GM13977 (cell line): Measurements from ENCODE around the gene ZNF678.

Source experiments
- DNase-seq: peaks from one replicate; pipeline ENCODE4 v3.0.0; 2012; ENCODE audit warnings: low spot score
- CTCF ChIP-seq: IDR thresholded peaks from 2 replicates; pipeline ENCODE4 v1.5.1; 2012; ENCODE audit warnings: mild to moderate bottlenecking, control low read depth; ENCODE audit not compliant: insufficient read depth; ENCODE audit errors: extremely low read depth, missing control alignments
- in situ Hi-C: fragments of 300-500 bp; cut with MboI; formaldehyde crosslinking; loops from one replicate; pipeline ENCODE4 v1.12.0; 2022; ENCODE audit warnings: low sequenced_read_pairs, low pct_unique_long_range_greater_than_20kb, mixed read lengths, inconsistent platforms; ENCODE audit not compliant: unreplicated experiment

Gene ZNF678

GRCh38 chr1:227541129-227541528, 22.2 kb upstream of the ZNF678 start:
- in situ Hi-C loops, result no loop called here
- TF ChIP-seq CTCF, result no peak
- DNase-seq, result no peak

- in situ Hi-C loops, result no loop called here
- no peak for TF ChIP-seq CTCF
- no peak for DNase-seq
These were observed 21.6 kb upstream of the ZNF678 start for GRCh38 chr1:227541796-227542152.

DNA sequence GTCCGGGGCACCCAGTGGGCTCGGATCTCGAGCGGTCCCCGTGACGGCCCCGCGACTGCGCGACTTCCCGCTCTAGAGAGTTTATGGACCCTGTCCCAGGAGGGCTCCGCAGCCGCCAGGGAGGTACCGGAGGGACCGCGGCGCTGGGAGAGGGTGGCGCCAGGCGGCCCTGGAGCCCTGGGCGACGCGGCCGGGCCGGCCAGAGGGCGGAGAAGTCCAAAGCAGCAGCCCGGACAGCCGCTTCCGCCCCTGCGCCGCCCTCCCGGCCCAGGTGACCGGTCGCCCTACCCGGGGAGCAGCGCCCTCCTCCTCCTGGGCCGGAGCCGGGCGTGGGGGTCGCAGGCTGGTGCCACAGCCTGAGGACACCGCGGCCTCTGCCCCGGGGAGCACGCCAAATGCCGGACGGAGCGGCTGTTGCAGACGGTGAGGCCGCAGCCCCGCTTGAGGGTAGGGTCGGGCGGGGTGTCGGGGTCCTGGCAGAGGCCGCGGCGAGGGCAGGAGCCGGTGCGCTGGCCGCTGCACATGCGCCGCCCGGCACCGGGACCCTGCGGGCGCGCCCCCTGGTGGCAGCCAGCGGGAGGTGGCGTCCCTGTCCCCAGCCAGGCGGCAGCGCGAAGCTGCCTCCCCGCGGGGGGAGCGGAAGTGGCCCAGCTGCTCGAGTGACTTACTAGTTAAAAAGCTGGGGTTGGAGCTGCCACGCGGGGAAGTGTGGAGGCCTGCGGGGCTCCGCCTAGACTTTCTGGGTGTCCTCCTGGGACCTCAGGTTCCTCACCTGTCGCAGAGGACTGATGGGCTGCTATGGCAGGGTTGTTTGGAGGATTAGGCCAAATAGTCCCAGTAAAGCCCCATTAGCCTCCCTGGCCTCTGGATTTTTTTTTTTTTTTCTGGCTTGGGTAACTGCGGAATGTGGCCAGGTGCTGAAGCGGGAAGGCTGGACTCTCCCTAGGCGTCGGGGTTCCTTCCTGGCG, 20.9 kb upstream of the ZNF678 start:
- peak; percentile 93 for DNase-seq
- TF ChIP-seq CTCF, result peak; percentile 98
- in situ Hi-C loops, result no loop called here

GRCh38 chr1:227543283-227544066, 19.9 kb upstream of the ZNF678 start:
- in situ Hi-C loops, result no loop called here
- DNase-seq, result no peak
- TF ChIP-seq CTCF, result no peak

DNA sequence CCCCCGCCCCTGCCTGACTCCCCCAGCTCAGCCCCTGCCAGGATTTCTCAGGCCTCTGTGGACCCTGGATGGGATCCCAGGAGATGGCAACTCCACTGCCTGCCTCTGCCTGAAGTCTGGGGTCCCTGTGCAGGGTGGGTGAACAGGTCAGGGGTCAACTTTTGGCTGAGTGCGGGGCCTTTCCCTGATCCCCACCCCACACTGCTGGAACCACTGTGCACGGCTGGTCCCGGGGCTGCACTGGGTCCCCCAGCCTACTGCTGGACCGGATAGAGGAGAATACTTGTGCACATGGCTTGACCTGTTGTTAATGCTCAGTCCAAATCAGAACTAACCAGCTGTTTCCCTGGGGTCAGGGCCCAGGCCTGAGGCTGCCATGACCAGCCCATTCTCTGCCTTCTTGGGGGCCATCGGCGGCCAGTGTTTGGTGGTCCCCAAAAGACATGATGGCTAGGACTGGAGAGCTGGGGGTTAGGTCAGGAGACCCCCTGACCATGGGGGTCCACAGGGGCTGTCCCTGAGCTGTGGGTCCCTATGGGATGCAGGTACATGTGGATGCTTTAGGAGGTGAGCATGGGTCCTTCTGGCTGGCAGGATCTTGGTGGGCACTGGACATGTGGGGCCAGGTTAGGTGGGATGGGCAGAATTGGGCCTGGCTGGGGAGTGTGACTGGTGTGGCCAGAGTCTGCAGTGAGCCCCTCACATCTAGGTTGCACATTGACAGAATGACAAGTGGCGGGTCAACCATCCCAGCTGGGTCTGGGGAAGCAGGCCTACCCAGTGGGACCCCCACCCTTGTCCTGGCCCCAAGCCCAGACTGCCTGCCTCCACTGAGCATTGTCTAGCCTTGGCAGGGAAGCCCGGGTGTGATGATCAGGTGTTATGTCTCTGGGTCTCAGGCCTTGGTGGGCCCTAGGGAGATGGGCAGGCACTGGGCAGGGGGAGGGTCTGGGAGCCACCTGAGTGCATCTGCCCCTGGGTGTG, 19.0 kb upstream of the ZNF678 start:
- DNase-seq, result no peak
- no peak for TF ChIP-seq CTCF

DNA sequence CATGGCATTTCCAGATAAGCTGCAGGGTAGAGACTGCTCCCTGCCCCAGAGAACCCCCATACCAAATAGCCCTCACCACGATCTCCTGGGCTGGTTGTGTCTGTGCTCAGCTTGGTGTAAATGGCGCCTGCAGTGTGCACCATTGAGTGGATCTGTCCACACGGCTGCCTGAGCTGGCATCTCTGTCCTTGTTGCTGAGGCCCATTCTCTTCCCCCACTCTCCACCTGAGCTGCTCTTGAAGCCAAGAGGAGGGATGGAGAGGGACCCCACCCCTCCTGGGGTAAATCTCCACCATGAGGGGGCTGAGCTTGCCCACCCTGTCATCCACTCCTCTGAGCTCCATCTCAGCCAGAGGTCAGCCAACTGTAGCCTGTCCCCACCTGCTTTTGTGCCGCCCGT, 18.0 kb upstream of the ZNF678 start:
- in situ Hi-C loops, result no loop called here
- TF ChIP-seq CTCF, result no peak

More for the DNA sequence above, 19.0 kb upstream of the ZNF678 start:
- in situ Hi-C loops, result no loop called here

More for the DNA sequence above, 18.0 kb upstream of the ZNF678 start:
- DNase-seq, result no peak
